OCI-LY1 (cell line): ENCODE data around the gene ZNF609.

ENCODE experiments used
- H2AFZ ChIP-seq: fragments of 200-600 bp; sonication (generic), shearing (Covaris generic); 2 replicates; pipeline ENCODE4 v1.6.0; 2014; ENCODE audit warnings: antibody characterized with exemption, mild to moderate bottlenecking, low read length
- H3F3A ChIP-seq: fragments of 200-600 bp; sonication (generic), shearing (Covaris generic); 2 replicates; pipeline ENCODE4 v1.6.0; 2014; ENCODE audit warnings: mild to moderate bottlenecking, antibody characterized with exemption, low read length, moderate library complexity; ENCODE audit not compliant: insufficient read depth
- H3K27ac ChIP-seq: fragments of 200-600 bp; sonication (generic); 2 replicates; pipeline ENCODE4 v1.5.1; 2014; ENCODE audit warnings: low read length, mixed run types, mild to moderate bottlenecking, low read depth; ENCODE audit not compliant: poor library complexity, severe bottlenecking
- H3K27me3 ChIP-seq: fragments of 200-600 bp; sonication (generic); 2 replicates; pipeline ENCODE4 v1.6.0; 2014; ENCODE audit warnings: antibody characterized with exemption, mild to moderate bottlenecking, low read length, moderate library complexity; ENCODE audit not compliant: insufficient read depth
- H3K36me3 ChIP-seq: fragments of 200-600 bp; sonication (generic); 2 replicates; pipeline ENCODE4 v1.6.1; 2014; ENCODE audit warnings: mild to moderate bottlenecking, antibody characterized with exemption, low read length, moderate library complexity, mixed read lengths; ENCODE audit not compliant: insufficient read depth
- H3K4me1 ChIP-seq: fragments of 200-600 bp; sonication (generic); 2 replicates; pipeline ENCODE4 v1.5.1; 2014; ENCODE audit warnings: mild to moderate bottlenecking, low read length, moderate library complexity; ENCODE audit not compliant: insufficient read depth, severe bottlenecking
- H3K4me2 ChIP-seq: fragments of 200-600 bp; sonication (generic), shearing (Covaris generic); 2 replicates; pipeline ENCODE4 v1.6.1; 2014; ENCODE audit warnings: low read length
- H3K4me3 ChIP-seq: fragments of 200-600 bp; sonication (generic); 2 replicates; pipeline ENCODE4 v1.5.1; 2014; ENCODE audit warnings: low read length, low read depth, mild to moderate bottlenecking, mixed read lengths; ENCODE audit not compliant: poor library complexity, severe bottlenecking
- H3K79me2 ChIP-seq: fragments of 200-600 bp; shearing (Covaris generic); 2 replicates; pipeline ENCODE4 v1.6.1; 2016; ENCODE audit warnings: mixed run types, low read length, mixed read lengths; ENCODE audit not compliant: insufficient read depth
- H3K9ac ChIP-seq: fragments of 200-600 bp; sonication (generic), shearing (Covaris generic); 2 replicates; pipeline ENCODE4 v1.6.1; 2014; ENCODE audit warnings: mild to moderate bottlenecking, low read length, mixed read lengths
- H3K9me2 ChIP-seq: fragments of 200-600 bp; sonication (generic), shearing (Covaris generic); 2 replicates; pipeline ENCODE4 v1.6.1; 2014; ENCODE audit warnings: low read depth, mild to moderate bottlenecking, low read length, mixed read lengths
- H3K9me3 ChIP-seq: fragments of 200-600 bp; shearing (Covaris generic); 2 replicates; pipeline ENCODE4 v1.6.1; 2014; ENCODE audit warnings: low read length, mixed read lengths
- H4K20me1 ChIP-seq: fragments of 200-600 bp; sonication (generic), shearing (Covaris generic); 2 replicates; pipeline ENCODE4 v1.6.0; 2016; ENCODE audit warnings: mild to moderate bottlenecking, low read length; ENCODE audit not compliant: insufficient read depth
- CTCF ChIP-seq: fragments of 200-600 bp; sonication (generic), shearing (Covaris generic); IDR thresholded peaks from 2 replicates; pipeline ENCODE4 v1.5.1; 2017; ENCODE audit warnings: mild to moderate bottlenecking, antibody characterized with exemption, low read length, moderate library complexity, mixed read lengths
- EZH2 ChIP-seq: fragments of 200-600 bp; sonication (generic), shearing (Covaris generic); IDR thresholded peaks from 2 replicates; pipeline ENCODE4 v1.8.0; 2017; ENCODE audit warnings: borderline replicate concordance, mixed run types, mild to moderate bottlenecking, antibody characterized with exemption, low read length, moderate library complexity, mixed read lengths

ZNF609 gene

GRCh38 chr15:64474846-64475245, 14.5 kb downstream of the ZNF609 start:
- Histone ChIP-seq H4K20me1 (0 out of 2 replicates have a peak, but pooled peaks cover 2% of the 10 kb centered on the region), H2AFZ (no peak overlapping the region), H3K36me3 (peaks cover 21% of the 10 kb centered on the region), H3K9ac (no peak overlapping the region), H3K27ac (no peak overlapping the region), H3K4me1 (no peaks in the 10 kb centered on the region), H3K27me3 (no peaks in the 10 kb centered on the region), H3K79me2 (peaks cover 44% of the 10 kb centered on the region), H3F3A (no peaks in the 10 kb centered on the region), H3K4me2 (no peak overlapping the region), H3K4me3 (no peak overlapping the region), H3K9me2 (no peaks in the 10 kb centered on the region), H3K9me3 (no peaks in the 10 kb centered on the region)
- TF ChIP-seq CTCF (no peak), EZH2 (no peak)

- no peak for TF ChIP-seq CTCF
- no peak for TF ChIP-seq EZH2
- no peak overlapping the region for H3K4me3 ChIP-seq
Observed at GRCh38 chr15:64476550-64476949, 16.2 kb downstream of the ZNF609 start.

GRCh38 chr15:64478863-64479262, 18.5 kb downstream of the ZNF609 start:
- Histone ChIP-seq H3K27me3 (no peaks in the 10 kb centered on the region), H2AFZ (no peak overlapping the region), H3K79me2 (peaks cover 33% of the 10 kb centered on the region; the same call in 1 of the 2 replicates), H3K27ac (no peak overlapping the region), H3K9ac (no peak overlapping the region), H3K9me2 (no peaks in the 10 kb centered on the region), H3K36me3 (peaks cover 4% of the 10 kb centered on the region; the same call in 1 of the 2 replicates), H4K20me1 (0 out of 2 replicates have a peak, but pooled peaks cover 2% of the 10 kb centered on the region), H3K4me1 (no peaks in the 10 kb centered on the region), H3K4me2 (no peak overlapping the region), H3K4me3 (no peak overlapping the region), H3K9me3 (no peaks in the 10 kb centered on the region), H3F3A (no peaks in the 10 kb centered on the region)
- TF ChIP-seq CTCF (no peak), EZH2 (no peak)

More at GRCh38 chr15:64476550-64476949, 16.2 kb downstream of the ZNF609 start:
- no peaks in the 10 kb centered on the region for H3K4me1 ChIP-seq
- H3F3A ChIP-seq = no peaks in the 10 kb centered on the region
- H3K27me3 ChIP-seq = no peaks in the 10 kb centered on the region
- no peak overlapping the region for H3K9ac ChIP-seq
- H3K4me2 ChIP-seq = no peak overlapping the region
- H3K79me2 ChIP-seq = peaks cover 40% of the 10 kb centered on the region; the same call in 1 of the 2 replicates
- 0 out of 2 replicates have a peak, but pooled peaks cover 2% of the 10 kb centered on the region for H4K20me1 ChIP-seq
- no peak overlapping the region for H3K27ac ChIP-seq
- H3K9me2 ChIP-seq = no peaks in the 10 kb centered on the region
- no peaks in the 10 kb centered on the region for H3K9me3 ChIP-seq
- no peak overlapping the region for H2AFZ ChIP-seq
- peaks cover 9% of the 10 kb centered on the region; the same call in 1 of the 2 replicates for H3K36me3 ChIP-seq
